ENCODE data around the gene RNMT. TPM values are rescaled to one million over a fixed set of nuclear protein-coding genes. Genes with fewer than 3 reads are reported as not detected.
"Not testable (repeated sequence)": the region's sequence is repeated elsewhere in the genome, so short reads cannot be mapped to it uniquely, and the experiment has no call there.

Gene RNMT
- polyA plus RNA-seq: 10 to 100 TPM in 1 of 4 donors, 1 to 10 TPM in 3; 8.4 to 35.7 (median 9.6) TPM
- long read RNA-seq, donor 1: 0 reads
- long read RNA-seq, donor 2, full-length matches to known transcripts: 3 of 3 reads
- long read RNA-seq, donor 2, partial matches to known transcripts: 0 of 3 reads
- long read RNA-seq, donor 2, other reads (novel, unspliced or antisense): 0 of 3 reads
- long read RNA-seq, donor 3: 0 reads
- long read RNA-seq, donor 4: 0 reads
- long read RNA-seq, donor 5: 0 reads
- long read RNA-seq, donor 6, full-length matches to known transcripts: 3 of 10 reads
- long read RNA-seq, donor 6, partial matches to known transcripts: 7 of 10 reads
- long read RNA-seq, donor 6, other reads (novel, unspliced or antisense): 0 of 10 reads
- long read RNA-seq, donor 7, full-length matches to known transcripts: 3 of 16 reads
- long read RNA-seq, donor 7, partial matches to known transcripts: 13 of 16 reads
- long read RNA-seq, donor 7, other reads (novel, unspliced or antisense): 0 of 16 reads
- long read RNA-seq, donor 8, partial matches to known transcripts: 0 of 1 reads
- long read RNA-seq, donor 8, other reads (novel, unspliced or antisense): 0 of 1 reads
- long read RNA-seq, donor 9, full-length matches to known transcripts: 1 of 1 reads
- long read RNA-seq, donor 9, partial matches to known transcripts: 0 of 1 reads
- long read RNA-seq, donor 9, other reads (novel, unspliced or antisense): 0 of 1 reads
- long read RNA-seq, donor 10, full-length matches to known transcripts: 2 of 2 reads
- long read RNA-seq, donor 10, partial matches to known transcripts: 0 of 2 reads
- long read RNA-seq, donor 10, other reads (novel, unspliced or antisense): 0 of 2 reads

- H3K36me3 ChIP-seq (ENCODE audit: control insufficient read depth in 3 of 3, insufficient read depth in 2 of 3, low read depth in 1 of 3, low read length in 3 of 3): peaks cover 0 to 2% (median 0%) of the 10 kb centered on the region in 3 donors
- WGBS, 3 donors: 0% methylated on average over 65 to 76 of the region's 76 CpGs
- H3K4me3 ChIP-seq (ENCODE audit: low read depth in 1 of 3, low read length in 3 of 3): peak within 1 kb of the TSS; percentile 93 to 96 (median 94)
- DNase-seq: peak; percentile 96 to 98
- H3K27me3 ChIP-seq (ENCODE audit: control insufficient read depth in 3 of 3, insufficient read depth in 3 of 3, low read length in 3 of 3): no peaks in the 10 kb centered on the region
- no peak for FAIRE-seq
- peak within 1 kb of the TSS; percentile 70 to 98 (median 98) for H3K27ac ChIP-seq (ENCODE audit: low read depth in 1 of 3, low read length in 2 of 3)
- no peaks in the 10 kb centered on the region for H3K9me3 ChIP-seq (ENCODE audit: control insufficient read depth in 2 of 2, insufficient read depth in 1 of 2, low read depth in 1 of 2, low read length in 1 of 2)
- peaks cover 0 to 8% (median 3%) of the 10 kb centered on the region in 3 donors for H3K4me1 ChIP-seq (ENCODE audit: control insufficient read depth in 3 of 3, insufficient read depth in 2 of 3, low read depth in 1 of 3, low read length in 2 of 3)
These were observed at the start of gene RNMT, which contains the start of gene FAM210A for GRCh38 chr18:13726232-13726971. TSS of gene RNMT (plus strand) at chr18:13726673. CDS start at chr18:13731518, 4,845 bp downstream. TSS of gene FAM210A (minus strand) at chr18:13726558. CDS start at chr18:13682077, 44,481 bp downstream.

- not testable (repeated sequence) for FAIRE-seq; H3K4me3 ChIP-seq (ENCODE audit: low read depth in 1 of 3, low read length in 3 of 3); H3K27me3 ChIP-seq (ENCODE audit: control insufficient read depth in 3 of 3, insufficient read depth in 3 of 3, low read length in 3 of 3); H3K36me3 ChIP-seq (ENCODE audit: control insufficient read depth in 3 of 3, insufficient read depth in 2 of 3, low read depth in 1 of 3, low read length in 3 of 3); H3K27ac ChIP-seq (ENCODE audit: low read depth in 1 of 3, low read length in 2 of 3); H3K4me1 ChIP-seq (ENCODE audit: control insufficient read depth in 3 of 3, insufficient read depth in 2 of 3, low read depth in 1 of 3, low read length in 2 of 3); DNase-seq; H3K9me3 ChIP-seq (ENCODE audit: control insufficient read depth in 2 of 2, insufficient read depth in 1 of 2, low read depth in 1 of 2, low read length in 1 of 2)
- 98 to 99% (median 98%) methylated on average over 13 of the region's 13 CpGs for WGBS, 3 donors
These were observed 49.1 kb upstream of the RNMT start for GRCh38 chr18:13677350-13677749.

- Histone ChIP-seq H3K36me3 (ENCODE audit: control insufficient read depth in 3 of 3, insufficient read depth in 2 of 3, low read depth in 1 of 3, low read length in 3 of 3) (peaks cover 0 to 2% (median 0%) of the 10 kb centered on the region in 3 donors), H3K27ac (ENCODE audit: low read depth in 1 of 3, low read length in 2 of 3) (no peak overlapping the region), H3K4me1 (ENCODE audit: control insufficient read depth in 3 of 3, insufficient read depth in 2 of 3, low read depth in 1 of 3, low read length in 2 of 3) (no peaks in the 10 kb centered on the region), H3K27me3 (ENCODE audit: control insufficient read depth in 3 of 3, insufficient read depth in 3 of 3, low read length in 3 of 3) (no peaks in the 10 kb centered on the region), H3K9me3 (ENCODE audit: control insufficient read depth in 2 of 2, insufficient read depth in 1 of 2, low read depth in 1 of 2, low read length in 1 of 2) (peaks cover 0 to 8% of the 10 kb centered on the region in 2 donors), H3K4me3 (ENCODE audit: low read depth in 1 of 3, low read length in 3 of 3) (no peak overlapping the region)
- DNase-seq: peak; percentile 17 to 37
- WGBS, 3 donors: 73 to 91% (median 77%) methylated on average over 5 of the region's 5 CpGs
- FAIRE-seq: no peak
These were observed 45.9 kb upstream of the RNMT start for GRCh38 chr18:13680612-13681011.

GRCh38 chr18:13681701-13682100, 44.8 kb upstream of the RNMT start:
- peaks cover 0 to 6% of the 10 kb centered on the region in 2 donors for H3K9me3 ChIP-seq (ENCODE audit: control insufficient read depth in 2 of 2, insufficient read depth in 1 of 2, low read depth in 1 of 2, low read length in 1 of 2)
- no peaks in the 10 kb centered on the region for H3K27me3 ChIP-seq (ENCODE audit: control insufficient read depth in 3 of 3, insufficient read depth in 3 of 3, low read length in 3 of 3)
- WGBS, 3 donors: 94 to 97% (median 96%) methylated on average over 6 of the region's 6 CpGs
- DNase-seq (no peak), FAIRE-seq (no peak)
- H3K4me1 ChIP-seq (ENCODE audit: control insufficient read depth in 3 of 3, insufficient read depth in 2 of 3, low read depth in 1 of 3, low read length in 2 of 3): no peaks in the 10 kb centered on the region
- H3K27ac ChIP-seq (ENCODE audit: low read depth in 1 of 3, low read length in 2 of 3): no peak overlapping the region
- H3K4me3 ChIP-seq (ENCODE audit: low read depth in 1 of 3, low read length in 3 of 3): no peak overlapping the region
- H3K36me3 ChIP-seq (ENCODE audit: control insufficient read depth in 3 of 3, insufficient read depth in 2 of 3, low read depth in 1 of 3, low read length in 3 of 3): peaks cover 0 to 2% (median 0%) of the 10 kb centered on the region in 3 donors

GRCh38 chr18:13684546-13684945, 41.9 kb upstream of the RNMT start:
- WGBS, 3 donors: 90 to 96% (median 96%) methylated on average over 4 of the region's 4 CpGs
- no peak for DNase-seq
- Histone ChIP-seq H3K4me3 (ENCODE audit: low read depth in 1 of 3, low read length in 3 of 3) (no peak overlapping the region), H3K9me3 (ENCODE audit: control insufficient read depth in 2 of 2, insufficient read depth in 1 of 2, low read depth in 1 of 2, low read length in 1 of 2) (peaks cover 0 to 14% of the 10 kb centered on the region in 2 donors), H3K27ac (ENCODE audit: low read depth in 1 of 3, low read length in 2 of 3) (no peak overlapping the region), H3K36me3 (ENCODE audit: control insufficient read depth in 3 of 3, insufficient read depth in 2 of 3, low read depth in 1 of 3, low read length in 3 of 3) (peaks cover 0 to 2% (median 2%) of the 10 kb centered on the region in 3 donors), H3K4me1 (ENCODE audit: control insufficient read depth in 3 of 3, insufficient read depth in 2 of 3, low read depth in 1 of 3, low read length in 2 of 3) (no peaks in the 10 kb centered on the region), H3K27me3 (ENCODE audit: control insufficient read depth in 3 of 3, insufficient read depth in 3 of 3, low read length in 3 of 3) (no peaks in the 10 kb centered on the region)
- no peak for FAIRE-seq

GRCh38 chr18:13688191-13689136, 38.0 kb upstream of the RNMT start:
- DNase-seq: no peak
- Histone ChIP-seq H3K36me3 (ENCODE audit: control insufficient read depth in 3 of 3, insufficient read depth in 2 of 3, low read depth in 1 of 3, low read length in 3 of 3) (peaks cover 0 to 2% (median 0%) of the 10 kb centered on the region in 3 donors), H3K9me3 (ENCODE audit: control insufficient read depth in 2 of 2, insufficient read depth in 1 of 2, low read depth in 1 of 2, low read length in 1 of 2) (peaks cover 0 to 22% of the 10 kb centered on the region in 2 donors), H3K27me3 (ENCODE audit: control insufficient read depth in 3 of 3, insufficient read depth in 3 of 3, low read length in 3 of 3) (no peaks in the 10 kb centered on the region), H3K4me1 (ENCODE audit: control insufficient read depth in 3 of 3, insufficient read depth in 2 of 3, low read depth in 1 of 3, low read length in 2 of 3) (no peaks in the 10 kb centered on the region), H3K4me3 (ENCODE audit: low read depth in 1 of 3, low read length in 3 of 3) (no peak overlapping the region), H3K27ac (ENCODE audit: low read depth in 1 of 3, low read length in 2 of 3) (no peak overlapping the region)
- 93 to 95% (median 93%) methylated on average over 21 of the region's 21 CpGs for WGBS, 3 donors
- no peak for FAIRE-seq

GRCh38 chr18:13690060-13690459, 36.4 kb upstream of the RNMT start:
- WGBS, 3 donors: 96 to 98% (median 96%) methylated on average over 9 of the region's 9 CpGs
- H3K9me3 ChIP-seq (ENCODE audit: control insufficient read depth in 2 of 2, insufficient read depth in 1 of 2, low read depth in 1 of 2, low read length in 1 of 2): peaks cover 0 to 22% of the 10 kb centered on the region in 2 donors
- H3K4me3 ChIP-seq (ENCODE audit: low read depth in 1 of 3, low read length in 3 of 3); H3K27me3 ChIP-seq (ENCODE audit: control insufficient read depth in 3 of 3, insufficient read depth in 3 of 3, low read length in 3 of 3); H3K27ac ChIP-seq (ENCODE audit: low read depth in 1 of 3, low read length in 2 of 3); H3K36me3 ChIP-seq (ENCODE audit: control insufficient read depth in 3 of 3, insufficient read depth in 2 of 3, low read depth in 1 of 3, low read length in 3 of 3); H3K4me1 ChIP-seq (ENCODE audit: control insufficient read depth in 3 of 3, insufficient read depth in 2 of 3, low read depth in 1 of 3, low read length in 2 of 3); FAIRE-seq; DNase-seq: not testable (repeated sequence)

Data from small intestine (tissue), 16 donors.